K562 (cell line): ENCODE data around the gene GOLGA6D. TPM values are rescaled to one million over a fixed set of nuclear protein-coding genes. Genes with fewer than 3 reads are reported as not detected.
"Not testable (repeated sequence)": the region's sequence is repeated elsewhere in the genome, so short reads cannot be mapped to it uniquely, and the experiment has no call there.

Experiments used
- ATAC-seq: fragments of 200-7000 bp; cut with Tn5 transposase; 3 replicates; pipeline ENCODE4 v1.9.1; 2020; ENCODE audit warnings: moderate library complexity
- BruUV-seq: library from RNA; stranded (reverse); fragments of 400-500 nt; replicated peaks from 2 replicates; lab custom pipeline; 2021; lab: Mats Ljungman, UMichigan
- CTCF ChIA-PET: fragments of 300-600 bp; formaldehyde crosslinking; extraction: SDS; loops from one replicate; lab custom pipeline; 2021; ENCODE audit warnings: low intra/inter-chr PET ratio; lab: Yijun Ruan, JAX
- POLR2A ChIA-PET: fragments of 300-600, 350-650 bp; sonication (Branson Sonifier 250); formaldehyde crosslinking; extraction: SDS; loops from one replicate; lab custom pipeline; 2021; ENCODE audit warnings: antibody characterized with exemption, inconsistent platforms; lab: Yijun Ruan, JAX
- DNase-seq, 4 experiments: peaks; one replicate each; pipeline versions ENCODE4 v3.0.0 to v3.0.0-alpha.2; 2011 to 2018; ENCODE audit warnings: low spot score in 3 of 4, mixed read lengths in 3 of 4; ENCODE audit errors: extremely low read depth in 1 of 4
- FAIRE-seq: peaks from 2 replicates; lab custom pipeline; 2011; peaks lifted over from hg19 to GRCh38; lab: Jason Lieb, UNC
- H2AFZ ChIP-seq: 2 replicates; pipeline ENCODE4 v1.6.0; 2011; ENCODE audit warnings: low read depth, low read length, control low read depth, inconsistent platforms
- H3K27ac ChIP-seq: fragments of 200-600 bp; 3 replicates; pipeline ENCODE4 v1.8.0; 2011; ENCODE audit warnings: low read depth, mild to moderate bottlenecking, control low read depth, inconsistent platforms, low read length, moderate library complexity, mixed read lengths; ENCODE audit errors: extremely low read depth
- H3K27me3 ChIP-seq, 2 experiments: fragments of 300-600 bp in 1 of 2; 2 replicates in 1 of 2; 3 replicates in 1 of 2; pipeline versions ENCODE4 v1.6.0 to v1.8.0; 2011; ENCODE audit warnings: inconsistent platforms in 2 of 2, low read length in 2 of 2, mild to moderate bottlenecking in 1 of 2, mixed read lengths in 1 of 2, moderate library complexity in 1 of 2; ENCODE audit not compliant: control insufficient read depth in 2 of 2, insufficient read depth in 2 of 2
- H3K36me3 ChIP-seq: fragments of 300-600 bp; 3 replicates; pipeline ENCODE4 v1.8.0; 2011; ENCODE audit warnings: mild to moderate bottlenecking, low read length, inconsistent platforms; ENCODE audit not compliant: control insufficient read depth, insufficient read depth
- H3K4me1 ChIP-seq, 2 experiments: fragments of 200-600 bp in 1 of 2; replicated peaks in 1 of 2; 2 replicates in 1 of 2; 3 replicates in 1 of 2; pipeline versions ENCODE4 v1.5.1 to v1.8.0; 2011; ENCODE audit warnings: inconsistent platforms in 2 of 2, low read length in 2 of 2, mild to moderate bottlenecking in 1 of 2, mixed read lengths in 1 of 2, moderate library complexity in 1 of 2; ENCODE audit not compliant: control insufficient read depth in 2 of 2, insufficient read depth in 2 of 2
- H3K4me2 ChIP-seq: 2 replicates; pipeline ENCODE4 v1.6.1; 2011; ENCODE audit warnings: low read length, control low read depth, inconsistent platforms, mixed read lengths; ENCODE audit not compliant: insufficient read depth
- H3K4me3 ChIP-seq: fragments of 200-600 bp; sonication (generic), shearing (Covaris generic); 2 replicates; pipeline ENCODE4 v1.5.1; 2016; ENCODE audit warnings: control low read depth, inconsistent platforms
- H3K79me2 ChIP-seq: fragments of 200-600 bp; 3 replicates; pipeline ENCODE4 v1.8.0; 2011; ENCODE audit warnings: low read length, inconsistent platforms; ENCODE audit not compliant: control insufficient read depth, insufficient read depth
- H3K9ac ChIP-seq, 2 experiments: 2 replicates each; pipeline versions ENCODE4 v1.6.0 to v1.6.1; 2011; ENCODE audit warnings: low read depth in 2 of 2, low read length in 2 of 2, control low read depth in 1 of 2, inconsistent platforms in 1 of 2, mild to moderate bottlenecking in 1 of 2, mixed read lengths in 1 of 2; ENCODE audit not compliant: insufficient read depth in 1 of 2
- H3K9me1 ChIP-seq: one replicate; pipeline ENCODE4 v1.6.0; 2011; ENCODE audit warnings: inconsistent platforms, mild to moderate bottlenecking, low read length, moderate library complexity; ENCODE audit not compliant: control insufficient read depth, insufficient read depth
- H3K9me3 ChIP-seq: replicated peaks from 2 replicates; pipeline ENCODE4 v1.5.1; 2011; ENCODE audit warnings: low read depth, low read length, inconsistent platforms; ENCODE audit not compliant: control insufficient read depth, insufficient read depth
- H4K20me1 ChIP-seq: replicated peaks from 2 replicates; pipeline ENCODE4 v1.6.1; 2011; ENCODE audit warnings: low read length, inconsistent platforms, mixed read lengths; ENCODE audit not compliant: control insufficient read depth, insufficient read depth
- ATF1 ChIP-seq, 2 experiments: fragments of 450-650 bp in 1 of 2; IDR thresholded peaks; 2 replicates each; pipeline ENCODE4 v1.6.1; 2016; ENCODE audit warnings: missing compliant biosample characterization in 1 of 2, missing genetic modification characterization in 1 of 2
- BRF1 ChIP-seq: IDR thresholded peaks from 3 replicates; pipeline ENCODE4 v1.6.1; 2011; ENCODE audit warnings: borderline replicate concordance, mild to moderate bottlenecking; ENCODE audit not compliant: insufficient read length; ENCODE audit errors: extremely low read depth
- CBX2 ChIP-seq: fragments of 200-600 bp; sonication (generic); IDR thresholded peaks from one replicate; pipeline ENCODE4 v1.6.1; 2012; ENCODE audit warnings: mild to moderate bottlenecking, low read length, inconsistent platforms; ENCODE audit not compliant: insufficient read depth, poor library complexity, severe bottlenecking
- GABPB2 ChIP-seq: fragments of 250-450 bp; sonication (Bioruptor Pico); conservative IDR thresholded peaks from 2 replicates; pipeline ENCODE4 v1.5.1; 2021; ENCODE audit warnings: mild to moderate bottlenecking
- GATA2 ChIP-seq: sonication (generic); formaldehyde crosslinking; IDR thresholded peaks from 2 replicates; pipeline ENCODE4 v1.4.0; 2020; ENCODE audit warnings: mild to moderate bottlenecking, missing genetic modification reagents
- NCOA2 ChIP-seq, 2 experiments: fragments of 450-650 bp; IDR thresholded peaks; 2 replicates each; pipeline ENCODE4 v1.6.1; 2018; ENCODE audit warnings: mild to moderate bottlenecking in 2 of 2, moderate library complexity in 1 of 2; ENCODE audit not compliant: partially characterized antibody in 2 of 2
- PHF21A ChIP-seq: fragments of 450-650 bp; IDR thresholded peaks from 2 replicates; pipeline ENCODE4 v1.6.1; 2017; ENCODE audit warnings: low read depth, borderline replicate concordance
- RBM25 ChIP-seq: fragments of 200-400 bp; formaldehyde crosslinking; IDR thresholded peaks from 2 replicates; pipeline ENCODE4 v1.6.1; 2018; ENCODE audit warnings: low read length, low read depth, moderate library complexity; ENCODE audit not compliant: severe bottlenecking
- RUNX1 ChIP-seq: sonication (generic); IDR thresholded peaks from 2 replicates; pipeline ENCODE4 v1.6.1; 2016; ENCODE audit warnings: antibody characterized with exemption, low read depth
- SREBF1 ChIP-seq: fragments of 150-350 bp; IDR thresholded peaks from 2 replicates; pipeline ENCODE4 v1.6.1; 2014; ENCODE audit warnings: antibody characterized with exemption, low read depth, low read length, borderline replicate concordance
- STAT6 ChIP-seq: sonication (generic); formaldehyde crosslinking; IDR thresholded peaks from 2 replicates; pipeline ENCODE4 v1.8.1; 2023; ENCODE audit warnings: mild to moderate bottlenecking, missing genetic modification reagents
- ZNF174 ChIP-seq: fragments of 250-450 bp; sonication (Bioruptor Pico); IDR thresholded peaks from 2 replicates; pipeline ENCODE4 v1.4.0; 2020; ENCODE audit warnings: mild to moderate bottlenecking
- ZNF3 ChIP-seq: fragments of 250-450 bp; sonication (Bioruptor Pico); IDR thresholded peaks from 2 replicates; pipeline ENCODE4 v1.5.0; 2021; ENCODE audit warnings: mild to moderate bottlenecking, moderate library complexity
- WGBS: fragments of 100-300 bp; shearing (Covaris generic); methylation state at CpG from one replicate; pipeline ENCODE4 v1.1.6; 2016; ENCODE audit warnings: low coverage, mixed read lengths; ENCODE audit not compliant: insufficient coverage; ENCODE audit errors: missing lambda C conversion rate; 5-methylcytosine and 5-hydroxymethylcytosine counted together
- in situ Hi-C: fragments of 300-500 bp; cut with MboI; formaldehyde crosslinking; loops from 4 replicates; pipeline ENCODE4 v1.15.0; 2018; ENCODE audit warnings: inconsistent platforms, mixed read lengths
- intact Hi-C: fragments of 100-400 bp; cut with micrococcal nuclease; formaldehyde crosslinking; loops from 2 replicates; pipeline ENCODE4 v1.14.2; 2022
- polyA plus RNA-seq, 8 experiments: library from polyadenylated mRNA; depleted of rRNA in 4 of 8; stranded (reverse) in 5 of 8; unstranded in 3 of 8; fragments of >200 nt; fragmentation: Nextera tagmentation in 2 of 8; fragmentation: Illumina TruSeq in 1 of 8; extraction: Ambion mirVana in 2 of 8; extraction: Trizol in 1 of 8; gene quantifications; 2 replicates each; pipeline versions ENCODE4 v1.2.1 to v1.2.3, GENCODE V29; 2011 to 2014; ENCODE audit warnings: inconsistent platforms in 1 of 8, missing spikeins in 1 of 8
- total RNA-seq, 7 experiments: library from RNA; depleted of rRNA in 6 of 7; stranded (reverse); fragments of >200 nt in 6 of 7; fragmentation: Illumina TruSeq in 2 of 7; extraction: Trizol in 2 of 7; gene quantifications; 2 replicates each; pipeline versions ENCODE4 v1.2.1 to v1.2.3, GENCODE V29; 2011 to 2021; ENCODE audit warnings: low replicate concordance in 1 of 7

GOLGA6D gene
- total and polyA plus RNA-seq, 9 of the 15 experiments (the other 6 are each of a cell fraction or from before 2014, with no cell fraction given) = not detected

- H3K4me1 ChIP-seq, H3K36me3 ChIP-seq: not testable (repeated sequence)
- TF ChIP-seq CBX2 = peak; percentile 17
- TF ChIP-seq, all 486 proteins: peak for 1; not testable (repeated sequence) for 485
- H3K27me3 ChIP-seq = peaks cover 16 to 40% of the 10 kb centered on the region in 2 experiments; a peak in 4 of 5 replicates
- H3K79me2 ChIP-seq, FAIRE-seq, DNase-seq, H3K27ac ChIP-seq, H3K9me3 ChIP-seq, H4K20me1 ChIP-seq, H3K9ac ChIP-seq, H3K9me1 ChIP-seq, in situ Hi-C loops, H2AFZ ChIP-seq, BruUV-seq, ATAC-seq, H3K4me2 ChIP-seq, CTCF ChIA-PET, intact Hi-C loops, POLR2A ChIA-PET, H3K4me3 ChIP-seq: not testable (repeated sequence)
- WGBS = 0% methylated on average over 6 of the region's 6 CpGs
Measured at GRCh38 chr15:75248991-75249390, 33.6 kb upstream of the GOLGA6D start.

DNA sequence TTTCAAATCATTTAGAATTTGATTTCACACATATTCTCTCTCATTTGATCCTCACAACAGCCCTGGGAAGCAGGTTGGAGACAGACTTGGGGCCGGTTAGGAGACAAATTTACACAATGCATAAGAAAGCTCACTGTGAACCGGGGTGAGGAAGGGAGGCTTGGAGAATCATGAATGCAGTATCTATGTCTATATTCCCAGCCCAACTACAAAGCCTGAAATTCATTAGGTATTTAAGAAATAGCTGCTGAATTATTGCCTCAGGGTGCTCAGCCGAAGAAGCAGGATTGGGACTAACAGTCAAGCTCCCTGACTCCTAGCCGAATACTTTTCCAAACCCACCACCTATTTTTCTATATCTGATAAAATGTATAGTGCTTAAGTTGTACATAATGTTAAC is 32.9 kb upstream of the GOLGA6D start:
- peaks cover 14 to 38% of the 10 kb centered on the region in 2 experiments; a peak in 4 of 5 replicates for H3K27me3 ChIP-seq
- no peak overlapping the region for H3K4me3 ChIP-seq
- 0% methylated on average over 4 of the region's 4 CpGs for WGBS
- ChIA-PET CTCF (no interaction called here), POLR2A (no interaction called here)
- intact Hi-C loops = no loop called here
- H3K4me2 ChIP-seq = no peak overlapping the region
- H3K4me1 ChIP-seq = no peaks in the 10 kb centered on the region
- ATAC-seq = no peak
- no peak for FAIRE-seq
- DNase-seq = no peak
- TF ChIP-seq RBM25 (no peak), ZNF174 (CRISPR knock-in tag) (no peak), PHF21A (no peak), BRF1 (no peak), NCOA2 (IDR thresholded peaks at IDR 0.05; ENCODE audit: partially characterized antibody in 2 of 2) (no peak), ATF1 (CRISPR knock-in tag; IDR thresholded peaks at IDR 0.05) (no peak), ATF1 (tag; IDR thresholded peaks at IDR 0.05) (no peak), SREBF1 (no peak), STAT6 (CRISPR knock-in tag) (no peak), ZNF3 (no peak), GABPB2 (no peak), RUNX1 (no peak), GATA2 (CRISPR knock-in tag) (no peak)
- TF ChIP-seq, all 486 proteins: peak for 0
- Histone ChIP-seq H3K9ac (no peak overlapping the region), H3K27ac (no peak overlapping the region), H3K79me2 (no peaks in the 10 kb centered on the region), H3K9me1 (no peaks in the 10 kb centered on the region), H3K36me3 (no peaks in the 10 kb centered on the region), H3K9me3 (no peaks in the 10 kb centered on the region), H4K20me1 (no peaks in the 10 kb centered on the region), H2AFZ (no peak overlapping the region)
- no TSS peak for BruUV-seq
- in situ Hi-C loops = no loop called here
